Measurements from ENCODE around the gene OSBPL8. TPM values are rescaled to one million over a fixed set of nuclear protein-coding genes. Genes with fewer than 3 reads are reported as not detected.

OSBPL8 gene
- total RNA-seq, 2 experiments from 2014 or later, result 25.0 to 61.3 TPM

DNA sequence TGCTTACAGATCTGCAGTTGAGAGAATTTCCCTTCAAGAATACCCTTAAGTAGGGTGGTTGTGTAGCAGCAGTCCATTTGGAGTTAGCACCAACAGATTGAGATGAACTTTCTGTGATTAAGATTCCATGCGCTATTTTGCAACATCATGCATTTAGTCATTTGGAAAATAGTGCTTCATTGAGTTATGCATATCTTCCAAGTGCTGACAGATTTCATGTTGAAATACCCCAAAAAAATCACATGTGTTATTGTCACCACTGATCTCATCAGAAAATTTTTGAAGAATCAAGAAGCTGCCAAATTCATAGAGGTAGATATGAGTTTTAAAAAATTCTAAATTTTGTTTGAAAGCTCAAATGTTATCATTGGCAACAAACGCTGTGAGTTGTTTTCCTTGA is 35.5 kb upstream of the OSBPL8 start:
- TF ChIP-seq CTCF (conservative IDR thresholded peaks at IDR 0.05; ENCODE audit: low read length) (no peak), EZH2phosphoT487 (IDR thresholded peaks at IDR 0.05; ENCODE audit: borderline replicate concordance, low read depth, low read length) (no peak)
- Histone ChIP-seq H3K9me3 (ENCODE audit: low read length) (no peaks in the 10 kb centered on the region), H3K9me2 (ENCODE audit: insufficient read depth, low read length) (no peaks in the 10 kb centered on the region), H3K4me2 (ENCODE audit: low read length) (no peak overlapping the region), H2AFZ (ENCODE audit: low read length) (no peak overlapping the region), H3K4me1 (ENCODE audit: insufficient read depth, low read length, poor library complexity, severe bottlenecking) (no peaks in the 10 kb centered on the region), H3K79me2 (ENCODE audit: insufficient read depth, low read depth, low read length) (no peaks in the 10 kb centered on the region), H3K4me3 (ENCODE audit: low read depth, low read length, poor library complexity, severe bottlenecking) (no peak overlapping the region), H3K36me3 (ENCODE audit: insufficient read depth, low read length) (no peaks in the 10 kb centered on the region), H4K20me1 (ENCODE audit: insufficient read depth, low read length) (no peaks in the 10 kb centered on the region), H3K27ac (ENCODE audit: low read depth, low read length, poor library complexity, severe bottlenecking) (no peak overlapping the region)
- intact Hi-C loops (cut with micrococcal nuclease; ENCODE audit: unreplicated experiment), result no loop called here
- no peak for DNase-seq (ENCODE audit: low spot score)
- BruUV-seq (replicated peaks), result no TSS peak
- POLR2A ChIA-PET, result no interaction called here
- CTCF ChIA-PET (ENCODE audit: unreplicated experiment), result no interaction called here

DNA sequence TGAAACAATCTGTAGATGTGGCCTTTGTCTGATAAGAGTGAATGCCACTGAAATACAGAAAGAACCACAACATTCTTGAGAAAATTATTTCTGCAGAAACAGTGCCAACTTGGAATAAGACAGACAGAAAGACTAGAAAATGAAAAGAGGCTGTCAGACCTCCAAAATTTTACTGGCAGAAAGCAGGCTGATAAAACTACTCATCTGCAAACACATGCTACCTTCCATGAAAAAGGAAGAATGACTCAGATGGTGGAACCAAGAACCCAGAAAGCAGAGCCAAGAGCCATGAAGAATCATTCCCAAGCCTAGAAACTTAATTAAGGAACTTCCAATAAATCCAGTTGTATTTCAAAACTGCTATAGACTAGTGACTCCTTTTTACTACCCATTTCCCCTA is 31.9 kb upstream of the OSBPL8 start:
- Histone ChIP-seq H3K36me3 (ENCODE audit: insufficient read depth, low read length) (no peaks in the 10 kb centered on the region), H3K79me2 (ENCODE audit: insufficient read depth, low read depth, low read length) (no peaks in the 10 kb centered on the region), H3K4me1 (ENCODE audit: insufficient read depth, low read length, poor library complexity, severe bottlenecking) (no peaks in the 10 kb centered on the region), H3K4me3 (ENCODE audit: low read depth, low read length, poor library complexity, severe bottlenecking) (no peak overlapping the region), H2AFZ (ENCODE audit: low read length) (no peak overlapping the region), H3K9me2 (ENCODE audit: insufficient read depth, low read length) (no peaks in the 10 kb centered on the region), H3K27ac (ENCODE audit: low read depth, low read length, poor library complexity, severe bottlenecking) (no peak overlapping the region), H4K20me1 (ENCODE audit: insufficient read depth, low read length) (no peaks in the 10 kb centered on the region), H3K9me3 (ENCODE audit: low read length) (no peaks in the 10 kb centered on the region), H3K4me2 (ENCODE audit: low read length) (no peak overlapping the region)
- DNase-seq (ENCODE audit: low spot score), result no peak
- no TSS peak for BruUV-seq (replicated peaks)
- CTCF ChIA-PET (ENCODE audit: unreplicated experiment), result no interaction called here
- POLR2A ChIA-PET, result no interaction called here
- TF ChIP-seq CTCF (conservative IDR thresholded peaks at IDR 0.05; ENCODE audit: low read length), result no peak
- intact Hi-C loops (cut with micrococcal nuclease; ENCODE audit: unreplicated experiment), result no loop called here

DNA sequence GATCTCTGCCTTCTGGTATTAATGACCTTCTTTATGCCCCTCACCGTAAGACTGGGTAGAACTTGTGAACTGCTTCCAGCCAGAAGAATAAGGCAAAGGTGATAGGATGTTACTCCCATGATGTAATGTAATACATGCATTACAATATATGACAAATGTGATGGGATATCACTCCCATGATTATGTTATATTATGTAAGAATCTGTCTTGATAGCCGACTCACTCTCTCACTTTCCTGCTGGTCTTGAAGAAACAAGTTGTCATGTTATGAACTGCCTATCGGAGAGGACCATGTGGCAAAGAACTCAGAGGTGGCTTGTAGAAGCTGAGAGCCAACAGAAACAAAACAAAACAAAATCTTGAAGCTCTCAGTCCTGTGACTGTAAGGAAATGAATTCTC is 30.6 kb upstream of the OSBPL8 start:
- ChIA-PET CTCF (ENCODE audit: unreplicated experiment) (no interaction called here), POLR2A (no interaction called here)

More for the DNA sequence above, 30.6 kb upstream of the OSBPL8 start:
- Histone ChIP-seq H2AFZ (ENCODE audit: low read length) (no peak overlapping the region), H3K9me2 (ENCODE audit: insufficient read depth, low read length) (no peaks in the 10 kb centered on the region), H3K27ac (ENCODE audit: low read depth, low read length, poor library complexity, severe bottlenecking) (no peak overlapping the region), H3K36me3 (ENCODE audit: insufficient read depth, low read length) (no peaks in the 10 kb centered on the region), H4K20me1 (ENCODE audit: insufficient read depth, low read length) (no peaks in the 10 kb centered on the region), H3K4me3 (ENCODE audit: low read depth, low read length, poor library complexity, severe bottlenecking) (no peak overlapping the region), H3K9me3 (ENCODE audit: low read length) (no peaks in the 10 kb centered on the region), H3K4me1 (ENCODE audit: insufficient read depth, low read length, poor library complexity, severe bottlenecking) (no peaks in the 10 kb centered on the region), H3K79me2 (ENCODE audit: insufficient read depth, low read depth, low read length) (no peaks in the 10 kb centered on the region), H3K4me2 (ENCODE audit: low read length) (no peak overlapping the region)
- TF ChIP-seq CTCF (conservative IDR thresholded peaks at IDR 0.05; ENCODE audit: low read length) (no peak), EZH2phosphoT487 (IDR thresholded peaks at IDR 0.05; ENCODE audit: borderline replicate concordance, low read depth, low read length) (no peak)
- intact Hi-C loops (cut with micrococcal nuclease; ENCODE audit: unreplicated experiment), result no loop called here
- no TSS peak for BruUV-seq (replicated peaks)
- no peak for DNase-seq (ENCODE audit: low spot score)
